GM18520 (cell line): ENCODE data around the gene ARID1B.

Experiments used
- ATAC-seq: cut with Tn5 transposase; IDR thresholded peaks from one replicate; pipeline ENCODE4 v1.9.1; 2021; ENCODE audit not compliant: unreplicated experiment

The ARID1B gene

DNA sequence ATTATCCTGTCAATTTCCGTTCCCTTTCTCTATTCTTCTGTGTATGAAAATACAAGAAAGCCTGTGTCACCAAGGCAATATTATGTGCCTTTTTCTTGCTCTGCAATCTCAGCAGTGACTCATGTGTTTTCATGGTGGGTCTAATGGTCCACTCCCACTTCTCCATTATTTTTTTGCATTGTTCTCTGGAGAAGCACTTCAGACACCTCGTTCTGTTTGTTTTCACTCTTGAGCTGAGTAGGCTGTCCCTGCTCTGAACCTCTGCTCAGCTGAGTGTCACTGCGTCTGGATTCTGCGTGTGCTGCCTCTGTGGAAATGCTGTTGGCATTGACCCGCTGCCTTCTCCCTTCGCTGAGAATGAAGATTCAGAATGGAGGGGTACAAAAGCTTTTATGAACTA is 315.6 kb downstream of the ARID1B start:
- no peak for ATAC-seq

DNA sequence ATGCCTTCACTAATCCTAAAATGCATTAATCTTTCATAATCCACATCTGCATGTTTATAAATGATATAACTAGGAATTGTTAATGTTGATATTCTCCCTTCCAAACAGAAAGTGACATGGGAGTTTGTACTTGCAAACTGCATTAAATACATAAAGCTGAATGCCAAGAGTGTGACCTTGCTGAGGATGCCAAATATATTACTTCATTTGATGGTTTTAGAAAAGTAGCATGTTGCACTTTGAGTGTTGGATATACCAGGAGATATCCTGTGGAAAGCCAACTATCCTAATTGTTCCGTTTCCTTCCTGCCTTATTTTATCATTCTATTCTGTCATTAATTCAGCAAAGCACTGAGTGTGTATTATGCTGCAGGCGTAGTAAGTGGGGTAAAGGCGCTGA is 316.4 kb downstream of the ARID1B start:
- ATAC-seq, result no peak

DNA sequence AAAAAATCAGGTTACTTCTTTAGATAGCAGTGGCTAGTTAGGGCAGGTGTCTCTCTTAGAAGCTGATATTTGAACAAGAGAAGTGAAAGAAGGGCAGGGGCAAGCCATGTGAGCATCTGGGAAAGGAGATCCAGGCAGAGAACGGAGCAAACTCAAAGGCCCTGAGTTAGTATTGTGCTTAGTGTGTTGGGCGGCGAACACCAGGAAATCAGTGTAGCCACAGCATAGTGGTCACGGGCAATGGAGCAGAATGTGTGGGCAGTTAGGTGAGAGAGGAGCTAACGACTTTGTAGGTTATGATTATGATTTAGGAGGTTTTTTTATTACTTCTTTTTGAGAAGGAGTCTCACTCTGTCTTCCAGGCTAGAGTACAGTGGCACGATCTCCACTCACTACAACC is 316.9 kb downstream of the ARID1B start:
- ATAC-seq, result no peak

DNA sequence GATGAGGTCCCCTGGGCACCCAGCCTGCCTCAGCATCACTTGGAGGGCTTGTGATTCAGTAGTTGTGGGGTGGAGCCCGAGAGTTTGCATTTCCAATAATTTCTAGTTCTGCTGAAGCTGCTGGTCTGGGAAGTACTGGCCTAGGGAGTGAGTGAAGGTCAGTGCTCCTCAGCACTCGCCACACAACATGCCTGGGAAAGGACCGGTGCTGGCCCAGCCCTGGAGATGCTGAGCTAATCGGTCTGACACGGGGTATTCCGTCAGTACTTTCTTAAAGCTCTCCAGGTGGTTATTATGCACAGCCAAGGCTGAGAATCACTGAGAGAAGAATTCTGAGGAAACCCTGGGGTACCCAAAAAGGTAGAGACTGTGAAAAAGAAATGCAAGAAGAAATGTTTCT is 317.9 kb downstream of the ARID1B start:
- no peak for ATAC-seq

DNA sequence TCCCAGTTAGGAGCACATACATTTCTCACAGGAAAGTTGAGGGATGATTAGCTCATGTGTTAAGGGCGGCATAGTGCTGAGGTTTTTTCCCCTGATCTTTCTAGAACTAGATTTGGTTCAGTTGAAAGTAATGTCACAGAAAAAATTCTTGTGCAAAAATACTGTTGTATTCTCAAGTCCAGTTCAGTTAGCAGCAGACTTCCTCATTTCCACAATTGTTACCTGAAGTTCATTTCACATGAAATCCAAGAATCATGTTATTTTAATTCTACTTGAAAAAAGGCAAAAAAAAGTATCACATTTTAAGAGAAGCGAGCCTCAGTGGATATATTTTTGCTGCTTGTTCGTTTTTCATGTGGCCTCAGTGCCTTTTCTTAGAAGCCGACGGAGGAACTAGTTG is 318.4 kb downstream of the ARID1B start:
- no peak for ATAC-seq

DNA sequence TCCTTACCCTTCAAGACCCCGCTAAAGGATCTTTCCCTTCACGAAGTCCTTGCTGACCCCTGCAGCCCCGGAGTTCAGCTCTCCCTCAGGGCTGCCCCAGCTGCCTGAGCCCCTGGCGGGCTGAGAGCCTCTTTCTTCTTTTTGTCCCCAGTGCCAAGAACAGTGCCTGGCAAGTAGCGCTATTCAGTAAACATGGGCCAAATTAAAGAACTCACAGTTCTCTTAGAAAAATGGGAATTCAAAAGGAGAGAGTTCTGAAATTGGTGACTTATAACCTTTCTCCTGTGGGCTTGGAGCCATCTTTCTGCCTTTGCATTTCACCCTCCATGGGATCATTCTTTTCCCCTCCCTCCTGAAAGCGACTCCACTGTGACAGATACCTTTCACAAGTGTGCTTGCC is 318.9 kb downstream of the ARID1B start:
- no peak for ATAC-seq

DNA sequence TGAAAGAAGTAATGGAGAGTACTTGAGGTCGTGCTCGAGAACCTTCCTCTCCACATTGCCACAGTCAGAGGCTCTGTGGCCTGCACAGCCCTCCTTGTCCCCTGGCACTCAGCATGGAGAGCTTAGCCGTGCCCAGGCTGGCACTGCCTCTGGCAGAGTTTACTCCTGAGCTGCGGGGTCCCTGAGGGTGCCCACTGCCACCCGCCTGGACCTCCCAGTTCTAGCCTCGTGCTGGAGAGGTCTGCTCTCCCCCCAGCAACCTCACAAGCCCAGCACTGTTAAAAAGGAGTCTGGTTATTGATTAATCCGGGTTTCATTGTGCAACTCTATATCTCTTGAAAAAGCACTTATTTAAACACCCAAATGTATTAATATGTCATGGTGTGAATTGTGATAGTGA is 319.3 kb downstream of the ARID1B start:
- ATAC-seq, result no peak

DNA sequence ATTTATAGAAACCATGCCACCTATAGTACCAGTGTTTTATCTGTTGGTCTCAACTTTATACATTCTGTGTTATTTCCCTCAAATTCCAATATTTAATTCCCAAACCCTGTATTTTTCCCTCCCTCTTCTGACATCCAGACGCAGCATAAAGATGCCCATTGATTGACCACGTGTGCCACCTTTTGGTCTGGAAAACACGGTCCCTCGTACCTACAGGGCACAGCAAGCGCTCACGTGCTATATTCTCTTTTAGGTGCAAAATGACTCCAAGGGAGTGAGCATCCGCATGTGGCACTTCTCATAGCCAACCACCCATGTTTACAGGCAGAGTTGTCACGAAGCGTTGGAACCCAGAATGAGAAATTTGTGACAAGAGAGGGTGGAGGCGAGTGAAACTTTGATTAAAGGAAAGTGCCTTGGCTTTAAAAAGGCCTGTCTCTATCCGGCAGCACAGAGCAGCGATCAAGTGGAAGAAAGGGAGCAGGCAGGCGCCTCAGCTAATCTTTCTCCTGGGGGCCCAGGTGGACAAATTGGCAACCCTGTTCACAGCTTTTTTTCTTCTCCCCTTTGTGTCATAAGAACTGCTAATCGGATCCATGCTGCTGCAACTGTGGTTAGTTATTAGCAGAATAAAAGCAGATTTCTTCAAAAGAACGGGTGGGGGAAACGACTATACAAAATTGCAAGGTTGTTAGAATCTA is 320.2 kb downstream of the ARID1B start:
- no peak for ATAC-seq

DNA sequence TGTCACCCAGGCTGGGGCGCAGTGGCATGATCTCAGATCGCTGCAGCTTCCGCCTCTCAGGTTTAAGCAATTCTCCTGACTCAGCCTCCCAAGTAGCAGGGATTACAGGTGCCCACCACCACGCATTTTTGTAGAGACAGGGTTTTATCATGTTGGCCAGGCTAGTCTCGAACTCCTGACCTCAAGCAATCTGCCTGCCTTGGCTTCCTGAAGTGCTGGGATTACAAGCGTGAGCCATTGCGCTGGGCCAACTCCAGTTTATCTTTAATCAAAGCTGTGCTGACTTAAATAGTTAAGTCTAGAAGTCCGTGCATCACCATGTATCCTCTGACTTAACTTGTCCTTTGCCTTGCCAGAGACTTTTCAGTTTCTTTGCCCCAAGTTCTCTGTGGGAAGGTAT is 321.8 kb downstream of the ARID1B start:
- ATAC-seq, result no peak

DNA sequence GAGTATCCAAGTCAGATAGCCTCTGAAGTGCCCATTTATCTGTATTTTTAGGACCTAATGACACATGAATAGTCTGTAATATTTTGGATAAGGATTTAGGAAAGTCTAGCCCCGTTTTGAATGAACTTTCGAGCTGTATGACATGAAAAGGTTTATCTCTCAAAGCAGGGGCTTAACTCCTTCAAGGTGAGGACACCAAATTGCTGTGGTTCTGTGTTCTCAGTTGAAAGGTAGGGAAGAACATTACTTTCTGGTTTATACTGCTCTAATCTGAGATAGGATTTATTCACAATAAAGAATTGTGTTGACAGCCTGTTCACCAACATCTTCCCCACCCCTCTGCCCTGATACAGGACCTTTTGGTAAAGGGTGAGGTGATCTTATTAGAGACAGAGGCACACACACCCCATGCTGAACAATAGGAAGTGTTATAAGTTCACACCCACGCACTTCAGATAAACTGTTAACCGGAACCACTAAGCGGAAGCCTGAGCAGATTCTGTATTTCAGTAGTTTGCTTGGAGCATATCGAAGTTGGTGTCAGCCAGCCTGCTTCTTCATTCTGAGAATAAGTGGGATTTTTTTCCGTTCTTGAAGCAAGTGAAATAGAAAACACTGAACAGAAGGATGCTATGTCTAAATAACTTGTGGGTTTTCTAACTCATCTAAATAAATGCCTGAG is 322.9 kb downstream of the ARID1B start:
- ATAC-seq, result peak; percentile 97

DNA sequence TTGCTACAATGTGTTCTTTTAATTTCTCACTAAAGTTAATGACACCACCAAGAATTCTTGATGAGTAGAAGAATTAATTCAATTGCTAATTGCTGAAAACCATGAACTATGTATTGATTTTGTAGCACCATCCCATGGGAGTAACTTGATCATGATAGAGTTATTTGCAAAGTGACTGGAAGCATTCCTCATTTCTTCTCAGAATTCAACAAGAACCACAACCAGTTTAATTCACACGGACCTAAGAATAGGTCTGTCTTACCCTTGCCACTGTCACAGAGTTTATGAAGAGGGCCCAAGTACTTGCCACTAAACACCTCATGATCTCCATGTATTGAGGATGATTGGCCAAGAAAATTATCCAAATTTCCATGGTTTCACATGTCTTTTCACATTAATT is 324.0 kb downstream of the ARID1B start:
- no peak for ATAC-seq

DNA sequence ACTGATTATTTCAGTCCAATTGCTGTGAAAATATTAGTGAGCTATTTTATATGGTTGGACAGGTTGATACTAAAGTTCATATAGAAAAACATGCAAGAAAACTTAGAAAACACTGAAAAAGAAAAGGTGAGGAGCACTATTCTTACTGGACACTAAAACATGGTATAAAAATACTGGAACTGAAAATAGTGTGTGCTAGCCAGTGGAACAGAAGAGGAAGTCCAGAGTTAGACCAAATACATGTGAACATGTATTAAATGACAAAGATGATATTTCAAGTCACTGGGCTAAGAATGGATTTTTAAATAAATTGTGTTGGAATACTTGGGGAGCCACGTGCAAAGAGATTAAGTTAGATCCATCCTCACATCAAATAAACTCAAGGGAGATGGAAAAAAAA is 327.6 kb downstream of the ARID1B start:
- no peak for ATAC-seq

DNA sequence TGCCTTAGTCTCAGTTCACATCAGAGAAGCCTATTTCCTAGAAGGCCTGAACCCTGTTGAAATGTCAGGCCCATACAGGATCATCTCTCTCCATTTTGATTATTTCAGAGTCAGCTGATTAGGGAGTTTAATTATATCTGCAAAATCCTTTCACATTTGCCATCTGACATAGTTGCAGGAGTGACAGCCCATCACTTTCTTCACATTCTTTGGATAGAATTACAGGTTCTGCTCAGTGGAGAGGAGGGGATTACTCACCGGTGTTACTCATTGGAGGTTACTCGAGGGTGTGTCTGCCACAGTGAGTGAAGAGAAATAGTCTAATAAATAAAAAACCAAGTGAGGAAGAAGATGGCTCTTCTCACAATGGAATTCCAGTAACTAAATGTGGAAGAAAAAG is 329.3 kb downstream of the ARID1B start:
- ATAC-seq, result no peak

DNA sequence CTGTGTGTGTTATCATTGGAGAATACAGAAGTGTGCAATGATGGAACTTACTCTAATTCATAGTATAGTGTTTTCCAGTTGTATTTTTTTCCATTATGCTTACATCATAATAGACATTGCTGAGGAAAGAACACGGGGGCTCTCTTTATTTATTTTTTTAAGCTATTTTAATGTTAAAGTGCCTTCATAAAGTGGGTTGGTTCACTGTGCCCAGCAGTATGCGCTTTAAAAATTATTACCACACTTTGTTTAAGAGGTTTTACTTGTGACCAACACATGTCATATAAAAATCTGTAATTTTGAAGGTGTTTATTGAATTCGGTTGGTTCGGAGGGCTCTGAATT is 330.4 kb downstream of the ARID1B start:
- ATAC-seq, result no peak

DNA sequence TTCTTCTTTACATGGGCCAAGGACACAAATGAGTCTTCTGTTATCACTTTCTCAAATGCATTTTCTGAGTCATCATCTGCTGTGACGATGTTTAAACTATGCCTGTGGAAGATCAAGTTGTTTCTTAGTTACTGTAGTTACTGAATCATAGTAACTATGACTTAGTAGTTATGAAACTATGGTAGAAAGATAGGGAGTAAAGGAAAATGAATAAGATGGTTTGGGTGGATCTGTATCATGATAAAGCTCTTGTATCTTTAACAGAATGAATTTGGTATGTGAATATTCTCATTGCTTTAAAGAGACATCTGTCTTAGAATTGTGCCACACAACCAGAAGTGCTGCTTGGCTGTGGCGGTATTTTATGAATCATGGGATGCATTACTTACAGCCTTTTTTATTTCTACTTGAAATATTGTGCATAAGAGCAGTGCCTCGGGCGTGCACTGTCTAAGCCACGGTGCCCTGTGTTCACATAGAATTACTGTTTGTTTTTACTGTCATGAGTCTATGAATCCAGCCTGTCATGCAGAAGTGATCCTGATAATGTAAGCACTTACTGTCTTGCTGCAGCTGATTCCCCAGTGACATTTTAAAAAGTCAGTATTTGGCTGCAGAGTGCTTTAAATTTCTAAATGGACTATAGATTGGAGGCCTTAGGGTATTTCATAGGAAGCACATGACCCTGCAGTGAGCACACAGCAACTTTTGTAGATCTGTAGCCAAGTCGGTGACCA is 330.9 kb downstream of the ARID1B start:
- no peak for ATAC-seq

DNA sequence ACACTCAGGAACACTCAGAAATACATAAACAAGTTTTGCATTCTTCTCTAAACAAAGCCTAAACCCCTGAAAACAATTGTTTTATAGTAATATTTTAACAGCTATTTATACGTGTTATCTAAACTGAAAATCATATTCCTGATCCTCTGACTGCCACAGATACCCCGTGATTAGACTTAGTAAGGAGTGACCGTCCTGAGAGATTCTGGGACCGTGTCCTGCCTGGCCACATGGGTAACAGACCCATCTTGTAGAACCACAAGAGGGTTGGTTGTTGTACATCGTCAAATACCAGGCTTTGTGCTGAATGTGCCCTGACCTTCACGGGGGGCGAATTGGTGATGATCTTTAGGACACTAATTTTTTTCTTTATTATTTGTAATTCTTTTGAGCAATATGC is 331.7 kb downstream of the ARID1B start:
- no peak for ATAC-seq

DNA sequence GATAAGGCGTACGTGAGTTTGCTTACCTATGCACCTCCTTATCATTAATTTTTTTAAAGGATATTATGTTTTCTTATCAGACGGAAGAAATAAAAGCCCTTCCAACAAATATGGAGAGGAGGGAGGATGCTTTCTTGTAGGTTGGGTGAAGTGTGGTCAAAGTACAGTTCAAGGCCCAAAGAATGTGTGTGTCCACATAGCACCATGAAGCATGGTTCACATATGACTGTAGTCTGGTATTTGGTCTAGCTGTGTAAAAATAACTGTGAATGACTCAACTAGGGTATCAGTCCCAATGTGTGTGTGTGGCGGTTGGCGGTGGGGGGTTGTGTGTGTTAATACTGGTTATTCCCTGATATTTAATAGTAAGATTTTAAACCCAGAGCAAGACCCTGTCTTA is 333.4 kb downstream of the ARID1B start:
- ATAC-seq, result no peak

DNA sequence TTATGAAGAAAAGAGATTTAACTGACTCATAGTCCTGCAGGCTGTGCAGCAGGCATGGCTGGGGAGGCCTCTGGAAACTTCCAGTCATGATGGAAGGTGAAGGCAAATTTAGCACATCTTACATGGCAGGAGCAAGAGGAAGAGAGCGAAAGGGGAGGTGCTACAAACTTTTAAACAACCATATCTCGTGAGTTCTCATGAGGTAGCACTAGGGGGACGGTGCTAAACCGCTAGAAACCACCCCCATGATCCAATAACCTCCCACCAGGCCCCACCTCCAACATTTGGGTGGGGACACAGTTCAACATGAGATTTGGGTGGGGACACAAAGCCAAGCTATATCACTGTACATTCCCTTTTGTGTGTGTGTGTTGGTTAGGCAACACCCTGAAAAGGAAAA is 336.2 kb downstream of the ARID1B start:
- no peak for ATAC-seq

DNA sequence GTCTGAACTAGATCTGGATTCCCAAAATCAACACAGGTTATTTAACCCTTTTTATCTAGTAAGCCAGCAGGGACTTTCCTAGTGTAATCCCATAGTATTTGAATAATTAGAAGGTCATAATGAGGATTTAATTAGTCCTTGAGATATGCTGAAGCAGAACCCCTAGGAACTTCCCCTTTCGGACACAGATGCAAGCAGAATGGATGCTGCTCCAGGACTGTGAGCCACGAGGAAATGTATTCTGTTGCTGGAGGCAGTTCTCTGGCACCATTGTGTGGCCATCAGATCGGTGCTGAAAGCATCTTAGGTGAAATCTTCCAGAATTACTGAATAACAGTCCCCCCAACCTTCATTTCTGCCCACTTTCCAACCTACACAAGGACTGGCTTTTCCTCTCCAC is 339.2 kb downstream of the ARID1B start:
- ATAC-seq, result no peak

DNA sequence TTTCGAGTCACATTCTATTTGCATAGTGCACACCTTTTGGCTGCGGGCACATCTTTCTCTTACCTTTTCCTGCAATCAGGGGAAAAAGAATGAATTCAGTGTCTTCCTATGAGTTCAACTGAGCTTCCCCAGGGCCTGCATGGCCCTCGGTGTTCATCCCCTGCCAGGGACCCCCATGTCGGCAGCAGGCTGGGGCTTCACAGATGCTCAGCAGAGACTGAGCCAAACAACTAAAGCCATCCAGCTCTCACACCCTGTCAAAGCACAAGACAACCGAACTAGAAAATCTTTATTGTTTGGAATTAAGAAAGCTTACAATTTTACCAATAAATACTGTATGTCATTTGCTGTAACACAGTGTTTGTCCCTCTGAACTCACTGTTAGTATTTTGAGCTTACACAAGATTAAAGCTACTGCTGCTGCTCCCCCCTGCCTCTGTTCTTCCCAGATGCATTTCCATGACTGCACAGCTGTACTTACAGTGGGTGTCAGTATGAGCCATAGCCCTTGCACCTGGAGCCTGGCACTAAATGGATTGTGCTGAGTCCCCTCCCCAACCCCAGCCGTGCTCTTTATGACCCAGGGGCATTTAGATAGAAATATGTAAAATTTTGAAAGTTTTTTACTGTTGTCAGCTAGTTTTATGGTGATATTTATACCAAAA is 340.4 kb downstream of the ARID1B start:
- no peak for ATAC-seq

DNA sequence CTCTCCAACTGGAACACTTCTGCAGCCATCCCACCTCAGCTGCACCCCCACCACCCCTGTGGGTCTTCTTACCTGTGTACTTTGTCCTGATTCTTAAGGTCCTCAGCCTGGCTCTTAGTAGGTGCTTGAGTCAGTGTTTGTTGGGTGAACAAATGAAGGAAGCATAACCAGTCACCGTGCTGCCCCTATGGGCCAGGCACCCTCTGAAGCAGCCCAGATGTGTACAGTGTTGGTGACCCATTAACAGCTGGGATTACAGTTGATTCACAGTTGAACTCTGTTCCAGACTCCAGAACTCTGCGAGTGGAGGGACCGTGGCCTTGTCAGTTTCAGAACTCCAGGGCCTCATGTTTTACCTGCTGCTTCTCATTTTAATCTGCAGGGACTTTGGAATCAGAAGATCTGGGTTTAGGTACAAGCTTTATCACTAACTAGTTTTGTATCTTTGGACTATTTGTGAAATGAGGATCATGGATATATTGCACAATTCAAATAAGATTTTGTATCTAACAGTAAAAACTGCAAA is 342.4 kb downstream of the ARID1B start:
- no peak for ATAC-seq
